ENCODE data around the gene SMYD1. TPM values are rescaled to one million over a fixed set of nuclear protein-coding genes. Genes with fewer than 3 reads are reported as not detected.

Gene SMYD1
- total RNA-seq, 1 experiment from 2014 or later: not detected

DNA sequence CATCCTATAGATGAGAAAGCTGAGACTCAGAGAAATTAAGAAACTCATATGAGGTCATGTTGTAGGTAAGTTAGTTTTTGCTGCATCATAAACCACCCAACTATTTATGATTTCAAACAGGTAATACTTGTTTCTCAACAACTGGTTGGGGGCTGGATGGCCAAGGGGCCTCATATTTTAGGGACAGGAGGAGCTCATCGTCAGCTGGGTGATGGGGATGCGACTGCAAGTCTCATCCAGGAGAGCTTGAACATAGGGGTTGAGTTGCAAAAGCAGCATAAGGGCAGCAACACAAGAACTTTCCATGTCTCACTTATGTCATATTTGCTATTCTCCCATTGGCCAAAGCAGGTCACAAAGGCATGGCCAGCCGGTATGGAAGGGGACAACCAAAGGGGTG lies 47.6 kb upstream of the SMYD1 start:
- H3K36me3 ChIP-seq (ENCODE audit: control insufficient read depth, insufficient read depth, low read length): no peaks in the 10 kb centered on the region
- ATAC-seq (no peak), DNase-seq (ENCODE audit: low read depth, low spot score) (no peak)
- ChIA-PET POLR2A (no interaction called here), CTCF (no interaction called here)
- in situ Hi-C loops (cut with HindIII; ENCODE audit: low pct_unique_long_range_greater_than_20kb, low sequenced_read_pairs): no loop called here
- H3K4me1 ChIP-seq (ENCODE audit: control insufficient read depth, insufficient read depth, low read length): peaks cover 6% of the 10 kb centered on the region; the same call in 1 of the 2 replicates
- no peak overlapping the region for H3K27ac ChIP-seq (ENCODE audit: low read length)
- no TSS peak for BruUV-seq (replicated peaks)
- no peak overlapping the region for H3K4me3 ChIP-seq (ENCODE audit: low read depth in 2 of 2, low read length in 2 of 2)
- TF ChIP-seq POLR2AphosphoS5 (IDR thresholded peaks at IDR 0.05; ENCODE audit: low read depth, low read length): no peak
- TF ChIP-seq, protein P1, sequence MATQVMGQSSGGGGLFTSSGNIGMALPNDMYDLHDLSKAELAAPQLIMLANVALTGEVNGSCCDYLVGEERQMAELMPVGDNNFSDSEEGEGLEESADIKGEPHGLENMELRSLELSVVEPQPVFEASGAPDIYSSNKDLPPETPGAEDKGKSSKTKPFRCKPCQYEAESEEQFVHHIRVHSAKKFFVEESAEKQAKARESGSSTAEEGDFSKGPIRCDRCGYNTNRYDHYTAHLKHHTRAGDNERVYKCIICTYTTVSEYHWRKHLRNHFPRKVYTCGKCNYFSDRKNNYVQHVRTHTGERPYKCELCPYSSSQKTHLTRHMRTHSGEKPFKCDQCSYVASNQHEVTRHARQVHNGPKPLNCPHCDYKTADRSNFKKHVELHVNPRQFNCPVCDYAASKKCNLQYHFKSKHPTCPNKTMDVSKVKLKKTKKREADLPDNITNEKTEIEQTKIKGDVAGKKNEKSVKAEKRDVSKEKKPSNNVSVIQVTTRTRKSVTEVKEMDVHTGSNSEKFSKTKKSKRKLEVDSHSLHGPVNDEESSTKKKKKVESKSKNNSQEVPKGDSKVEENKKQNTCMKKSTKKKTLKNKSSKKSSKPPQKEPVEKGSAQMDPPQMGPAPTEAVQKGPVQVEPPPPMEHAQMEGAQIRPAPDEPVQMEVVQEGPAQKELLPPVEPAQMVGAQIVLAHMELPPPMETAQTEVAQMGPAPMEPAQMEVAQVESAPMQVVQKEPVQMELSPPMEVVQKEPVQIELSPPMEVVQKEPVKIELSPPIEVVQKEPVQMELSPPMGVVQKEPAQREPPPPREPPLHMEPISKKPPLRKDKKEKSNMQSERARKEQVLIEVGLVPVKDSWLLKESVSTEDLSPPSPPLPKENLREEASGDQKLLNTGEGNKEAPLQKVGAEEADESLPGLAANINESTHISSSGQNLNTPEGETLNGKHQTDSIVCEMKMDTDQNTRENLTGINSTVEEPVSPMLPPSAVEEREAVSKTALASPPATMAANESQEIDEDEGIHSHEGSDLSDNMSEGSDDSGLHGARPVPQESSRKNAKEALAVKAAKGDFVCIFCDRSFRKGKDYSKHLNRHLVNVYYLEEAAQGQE (IDR thresholded peaks at IDR 0.05; ENCODE audit: insufficient read depth in 1 of 2, low read depth in 2 of 2, low read length in 1 of 2): no peak
- TF ChIP-seq, protein P2, sequence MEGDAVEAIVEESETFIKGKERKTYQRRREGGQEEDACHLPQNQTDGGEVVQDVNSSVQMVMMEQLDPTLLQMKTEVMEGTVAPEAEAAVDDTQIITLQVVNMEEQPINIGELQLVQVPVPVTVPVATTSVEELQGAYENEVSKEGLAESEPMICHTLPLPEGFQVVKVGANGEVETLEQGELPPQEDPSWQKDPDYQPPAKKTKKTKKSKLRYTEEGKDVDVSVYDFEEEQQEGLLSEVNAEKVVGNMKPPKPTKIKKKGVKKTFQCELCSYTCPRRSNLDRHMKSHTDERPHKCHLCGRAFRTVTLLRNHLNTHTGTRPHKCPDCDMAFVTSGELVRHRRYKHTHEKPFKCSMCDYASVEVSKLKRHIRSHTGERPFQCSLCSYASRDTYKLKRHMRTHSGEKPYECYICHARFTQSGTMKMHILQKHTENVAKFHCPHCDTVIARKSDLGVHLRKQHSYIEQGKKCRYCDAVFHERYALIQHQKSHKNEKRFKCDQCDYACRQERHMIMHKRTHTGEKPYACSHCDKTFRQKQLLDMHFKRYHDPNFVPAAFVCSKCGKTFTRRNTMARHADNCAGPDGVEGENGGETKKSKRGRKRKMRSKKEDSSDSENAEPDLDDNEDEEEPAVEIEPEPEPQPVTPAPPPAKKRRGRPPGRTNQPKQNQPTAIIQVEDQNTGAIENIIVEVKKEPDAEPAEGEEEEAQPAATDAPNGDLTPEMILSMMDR (IDR thresholded peaks at IDR 0.05): no peak
- TF ChIP-seq TCF7L2 (IDR thresholded peaks at IDR 0.05; ENCODE audit: low read depth, low read length): no peak
- TF ChIP-seq SIN3A (IDR thresholded peaks at IDR 0.05; ENCODE audit: borderline replicate concordance, insufficient read depth, low read depth, low read length): no peak
- H3K9me3 ChIP-seq (ENCODE audit: control insufficient read depth, insufficient read depth, low read depth, low read length): no peaks in the 10 kb centered on the region
- H3K27me3 ChIP-seq (ENCODE audit: control insufficient read depth, insufficient read depth, low read length): no peaks in the 10 kb centered on the region
- intact Hi-C loops (cut with micrococcal nuclease; ENCODE audit: unreplicated experiment): no loop called here

DNA sequence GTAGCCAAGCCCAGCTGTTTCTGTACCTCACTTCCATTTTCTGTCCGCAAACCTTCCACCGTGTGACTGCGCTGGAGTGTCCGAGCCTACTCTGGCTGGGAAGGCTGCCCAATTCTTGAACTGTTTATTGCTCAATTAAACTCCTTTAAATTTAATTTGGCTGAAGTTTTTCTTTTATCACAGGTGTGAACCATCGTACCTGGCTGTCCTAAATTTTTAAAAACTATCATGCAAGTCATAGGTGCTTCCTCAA lies 45.0 kb upstream of the SMYD1 start:
- CTCF ChIA-PET: no interaction called here
- no peaks in the 10 kb centered on the region for H3K36me3 ChIP-seq (ENCODE audit: control insufficient read depth, insufficient read depth, low read length)
- no peak overlapping the region for H3K4me3 ChIP-seq (ENCODE audit: low read depth in 2 of 2, low read length in 2 of 2)
- TF ChIP-seq SIN3A (IDR thresholded peaks at IDR 0.05; ENCODE audit: borderline replicate concordance, insufficient read depth, low read depth, low read length): no peak
- TF ChIP-seq, protein P2 (IDR thresholded peaks at IDR 0.05): no peak
- TF ChIP-seq, protein P1 (IDR thresholded peaks at IDR 0.05; ENCODE audit: insufficient read depth in 1 of 2, low read depth in 2 of 2, low read length in 1 of 2): no peak
- H3K27ac ChIP-seq (ENCODE audit: low read length): no peak overlapping the region
- ATAC-seq: no peak
- in situ Hi-C loops (cut with HindIII; ENCODE audit: low pct_unique_long_range_greater_than_20kb, low sequenced_read_pairs): no loop called here
- intact Hi-C loops (cut with micrococcal nuclease; ENCODE audit: unreplicated experiment): no loop called here
- no peaks in the 10 kb centered on the region for H3K4me1 ChIP-seq (ENCODE audit: control insufficient read depth, insufficient read depth, low read length)
- no peaks in the 10 kb centered on the region for H3K27me3 ChIP-seq (ENCODE audit: control insufficient read depth, insufficient read depth, low read length)
- BruUV-seq (replicated peaks): no TSS peak
- DNase-seq (ENCODE audit: low read depth, low spot score): no peak
- no peaks in the 10 kb centered on the region for H3K9me3 ChIP-seq (ENCODE audit: control insufficient read depth, insufficient read depth, low read depth, low read length)
- POLR2A ChIA-PET: no interaction called here

Data from Panc1 (cell line).